SW480 (cell line): ENCODE data around the gene LETM1.

Source experiments
- DNase-seq: peaks from one replicate; pipeline ENCODE4 v3.0.0-alpha.2; 2016; ENCODE audit warnings: low spot score

The LETM1 gene

DNA sequence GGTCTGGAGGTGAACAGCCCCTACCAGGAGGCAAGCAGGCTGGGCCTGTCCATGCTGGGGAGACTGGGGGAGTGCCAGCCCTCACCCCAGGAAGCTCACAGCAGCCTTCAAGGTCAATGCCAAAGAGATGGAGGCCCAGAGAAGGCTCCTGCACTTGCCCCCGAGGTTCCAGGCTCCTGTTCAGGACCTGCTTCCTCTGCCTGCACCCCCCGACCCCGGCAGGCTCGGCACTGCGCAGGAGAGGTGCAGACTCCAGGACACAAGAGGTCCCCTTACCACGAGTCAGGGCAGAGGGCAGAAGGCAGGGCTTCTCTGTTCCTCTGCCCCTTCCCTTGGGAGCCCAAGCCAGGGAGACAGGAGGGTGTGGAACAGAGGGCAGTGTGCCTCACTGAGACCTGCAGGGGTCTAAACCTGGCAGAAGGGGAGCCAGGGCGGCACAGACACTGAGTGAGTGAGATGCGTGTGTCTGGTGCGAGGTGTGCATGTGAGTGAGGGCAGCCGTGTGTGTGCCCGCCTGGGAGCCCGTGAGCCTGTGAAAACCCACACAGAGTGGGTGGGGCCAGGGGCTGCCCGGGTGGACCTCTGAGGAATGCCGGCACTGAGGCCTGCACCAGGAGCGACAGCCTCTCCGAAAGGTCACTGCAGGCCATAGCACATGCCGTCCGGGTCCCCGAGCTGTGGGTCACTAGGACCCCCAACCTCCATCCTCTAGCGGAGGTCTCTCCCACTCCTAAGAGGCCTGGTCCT is 93.5 kb downstream of the LETM1 start:
- no peak for DNase-seq
